GM08714 (cell line): ENCODE measurements around the gene MAD1L1.

Source experiments
- H3K4me3 ChIP-seq: fragments of 200-500 bp; sonication (Bioruptor generic); 2 replicates; pipeline ENCODE4 v1.5.1; 2014; ENCODE audit warnings: mild to moderate bottlenecking, low read length, inconsistent platforms
- ZNF274 ChIP-seq: IDR thresholded peaks from 2 replicates; pipeline ENCODE4 v1.6.1; 2012; ENCODE audit warnings: mild to moderate bottlenecking, low read depth, low read length

MAD1L1 gene

DNA sequence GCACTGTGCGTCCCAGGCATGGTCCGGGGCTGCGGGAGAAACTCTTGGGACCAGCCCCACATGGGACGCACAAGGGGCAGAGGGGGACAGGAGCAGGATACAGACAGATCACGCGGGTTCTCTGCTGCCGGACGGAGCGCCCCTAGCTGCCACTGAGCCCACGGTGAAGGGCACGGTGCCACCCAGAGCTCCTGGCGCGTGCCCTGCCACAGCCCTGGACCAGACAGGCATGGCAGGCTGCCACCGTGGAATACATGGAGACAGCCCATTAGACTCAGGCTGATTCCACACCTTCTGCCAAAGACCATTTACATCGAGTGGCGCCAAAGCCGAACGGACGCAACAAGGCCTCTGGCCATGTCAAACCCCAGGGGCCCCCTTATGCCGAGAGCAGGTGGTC lies 90.4 kb downstream of the MAD1L1 start:
- no peak overlapping the region for H3K4me3 ChIP-seq
- TF ChIP-seq ZNF274 = no peak

DNA sequence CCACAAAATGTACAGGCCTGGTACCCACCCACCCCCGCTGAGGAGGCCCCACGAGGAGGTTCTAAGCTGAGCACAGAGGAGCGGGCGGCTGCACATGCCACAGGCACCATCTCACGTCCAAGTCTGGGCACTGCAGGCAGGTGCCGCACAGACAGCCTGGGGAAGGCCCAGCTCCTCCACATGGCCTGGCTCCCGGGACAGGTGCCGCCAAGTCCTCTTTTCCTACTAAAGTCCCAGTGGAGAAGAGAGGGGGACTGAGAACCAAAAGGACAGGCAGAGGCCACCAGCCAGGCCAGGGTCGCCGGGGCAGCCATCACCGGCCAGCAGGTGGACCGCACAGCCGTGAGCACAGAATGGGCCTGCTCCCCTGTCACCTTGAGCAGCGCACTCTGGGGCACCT lies 91.1 kb downstream of the MAD1L1 start:
- no peak for TF ChIP-seq ZNF274
- no peak overlapping the region for H3K4me3 ChIP-seq

- no peak overlapping the region for H3K4me3 ChIP-seq
- no peak for TF ChIP-seq ZNF274
Observed at GRCh38 chr7:2141021-2141410, 91.7 kb downstream of the MAD1L1 start.

GRCh38 chr7:2140216-2141020 lies 92.3 kb downstream of the MAD1L1 start:
- no peak overlapping the region for H3K4me3 ChIP-seq
- no peak for TF ChIP-seq ZNF274

GRCh38 chr7:2139004-2139699 lies 93.6 kb downstream of the MAD1L1 start:
- H3K4me3 ChIP-seq = no peak overlapping the region; the same call in 1 of the 2 replicates
- no peak for TF ChIP-seq ZNF274

GRCh38 chr7:2138146-2138765 lies 94.5 kb downstream of the MAD1L1 start:
- peak overlapping the region; percentile 19; the same call in 1 of the 2 replicates for H3K4me3 ChIP-seq
- no peak for TF ChIP-seq ZNF274

GRCh38 chr7:2134740-2135139 lies 98.0 kb downstream of the MAD1L1 start:
- TF ChIP-seq ZNF274 = no peak
- no peak overlapping the region for H3K4me3 ChIP-seq

DNA sequence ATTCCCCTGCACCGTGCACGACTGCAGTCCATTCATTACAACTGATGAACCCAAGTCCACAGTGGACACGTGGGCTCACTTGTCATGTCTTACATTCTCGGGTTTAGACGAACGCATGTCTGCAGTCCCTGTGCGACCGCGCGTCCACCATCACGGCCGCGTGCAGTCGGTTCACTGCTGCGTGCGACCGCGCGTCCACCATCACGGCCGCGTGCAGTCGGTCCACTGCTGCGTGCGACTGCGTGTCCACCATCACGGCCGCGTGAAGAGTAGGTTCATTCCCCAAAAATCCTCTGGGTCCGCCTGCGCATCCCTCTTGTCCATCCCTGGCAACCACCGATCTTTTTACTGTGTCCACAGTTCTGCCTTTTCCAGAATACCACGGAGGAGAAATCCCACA lies 100.5 kb downstream of the MAD1L1 start:
- no peak overlapping the region for H3K4me3 ChIP-seq
- no peak for TF ChIP-seq ZNF274

- no peak overlapping the region for H3K4me3 ChIP-seq
- TF ChIP-seq ZNF274 = no peak
Observed at GRCh38 chr7:2131800-2132199, 100.9 kb downstream of the MAD1L1 start.

DNA sequence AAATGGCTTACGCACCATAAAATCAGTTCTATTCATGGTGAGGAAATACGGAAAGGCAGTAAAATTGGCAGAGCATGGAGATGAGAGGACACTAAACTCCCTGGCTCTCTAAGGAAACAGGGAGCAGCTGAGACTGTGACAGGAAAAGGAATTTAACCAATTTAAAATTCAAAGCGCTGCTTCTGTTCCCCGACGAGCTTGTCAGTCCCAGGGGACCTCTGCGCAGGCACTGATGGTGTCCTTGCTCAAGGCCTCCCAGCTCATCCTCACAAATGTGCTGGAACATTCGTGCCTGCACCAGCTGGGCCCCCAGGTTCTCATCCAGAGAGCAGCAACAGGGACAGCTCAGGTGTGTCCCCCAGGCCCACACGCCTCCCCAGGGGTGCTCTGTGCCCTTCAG lies 101.4 kb downstream of the MAD1L1 start:
- no peak for TF ChIP-seq ZNF274
- H3K4me3 ChIP-seq = no peak overlapping the region

DNA sequence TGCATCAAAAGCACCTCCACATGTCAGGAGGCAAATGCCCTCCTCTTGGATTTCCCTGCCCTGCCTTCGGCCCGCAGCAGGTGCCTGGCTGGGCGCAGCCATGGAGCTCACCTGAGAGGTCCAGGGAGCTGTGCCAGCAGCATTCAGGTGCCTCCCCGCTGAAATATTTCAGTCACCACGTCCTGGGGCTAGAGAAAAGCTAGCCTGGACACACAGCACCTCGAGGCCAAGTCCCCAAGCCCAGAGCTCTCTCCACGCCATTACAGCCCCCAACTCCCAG lies 102.7 kb downstream of the MAD1L1 start:
- no peak overlapping the region for H3K4me3 ChIP-seq
- no peak for TF ChIP-seq ZNF274

DNA sequence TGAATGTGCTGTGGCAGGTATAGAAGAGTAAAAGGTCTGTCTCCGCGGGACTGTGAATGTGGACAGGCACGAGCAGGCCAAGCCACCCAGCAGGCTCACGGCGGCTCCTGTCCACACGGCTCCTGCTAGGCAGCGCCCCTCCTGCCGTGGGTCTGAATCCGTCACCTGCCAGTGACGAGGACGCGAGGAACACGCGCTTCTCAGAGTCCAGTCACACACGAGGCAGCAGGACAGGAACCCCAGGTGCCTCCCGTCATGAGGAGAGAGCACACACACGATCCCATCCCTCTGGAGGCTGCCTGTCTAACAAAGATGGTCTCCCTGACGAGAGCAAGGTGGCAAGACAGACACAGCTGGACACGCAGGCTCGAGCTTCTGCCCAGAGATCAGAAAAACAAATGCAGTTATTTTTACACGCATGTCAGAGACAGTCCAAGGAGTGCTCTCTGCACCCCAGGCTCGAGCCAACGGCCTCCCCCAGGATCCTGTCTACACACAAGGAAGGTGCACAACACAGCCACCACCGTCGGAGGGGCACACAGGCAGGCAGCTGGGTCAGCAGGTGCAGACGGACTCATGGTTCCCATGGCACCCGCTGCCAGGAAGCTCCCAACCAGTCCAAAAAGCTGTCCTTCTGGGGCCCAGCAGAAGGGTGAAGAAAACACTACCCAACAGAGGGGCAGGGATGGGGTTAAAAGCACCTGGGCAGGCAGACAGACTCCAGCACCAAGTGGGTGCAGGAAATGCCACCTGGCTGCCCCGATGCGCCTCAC lies 103.2 kb downstream of the MAD1L1 start:
- no peak for TF ChIP-seq ZNF274
- no peak overlapping the region for H3K4me3 ChIP-seq

GRCh38 chr7:2128601-2129322 lies 104.0 kb downstream of the MAD1L1 start:
- H3K4me3 ChIP-seq = no peak overlapping the region
- TF ChIP-seq ZNF274 = no peak

DNA sequence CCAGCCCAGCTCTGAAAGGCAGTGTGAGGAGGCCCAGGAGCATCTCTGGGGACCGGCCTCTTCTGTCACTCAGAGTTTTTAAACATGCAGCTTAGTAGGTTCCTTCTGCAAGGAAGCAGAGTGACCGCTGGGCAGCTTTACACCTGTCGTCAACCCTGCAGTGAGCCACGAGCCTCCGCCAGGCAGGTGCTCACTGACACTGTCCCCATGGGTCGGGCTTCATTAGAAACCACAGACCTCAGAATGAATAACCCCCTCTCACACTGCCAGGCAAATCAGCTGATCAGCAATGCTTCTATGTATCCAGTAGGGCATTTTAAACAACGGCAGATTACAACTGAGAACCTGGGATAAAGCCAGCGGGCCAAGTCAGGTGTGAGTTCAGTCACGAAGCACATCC lies 106.1 kb downstream of the MAD1L1 start:
- TF ChIP-seq ZNF274 = no peak
- no peak overlapping the region for H3K4me3 ChIP-seq
